ENCODE data around the gene NFU1.

Gene NFU1

DNA sequence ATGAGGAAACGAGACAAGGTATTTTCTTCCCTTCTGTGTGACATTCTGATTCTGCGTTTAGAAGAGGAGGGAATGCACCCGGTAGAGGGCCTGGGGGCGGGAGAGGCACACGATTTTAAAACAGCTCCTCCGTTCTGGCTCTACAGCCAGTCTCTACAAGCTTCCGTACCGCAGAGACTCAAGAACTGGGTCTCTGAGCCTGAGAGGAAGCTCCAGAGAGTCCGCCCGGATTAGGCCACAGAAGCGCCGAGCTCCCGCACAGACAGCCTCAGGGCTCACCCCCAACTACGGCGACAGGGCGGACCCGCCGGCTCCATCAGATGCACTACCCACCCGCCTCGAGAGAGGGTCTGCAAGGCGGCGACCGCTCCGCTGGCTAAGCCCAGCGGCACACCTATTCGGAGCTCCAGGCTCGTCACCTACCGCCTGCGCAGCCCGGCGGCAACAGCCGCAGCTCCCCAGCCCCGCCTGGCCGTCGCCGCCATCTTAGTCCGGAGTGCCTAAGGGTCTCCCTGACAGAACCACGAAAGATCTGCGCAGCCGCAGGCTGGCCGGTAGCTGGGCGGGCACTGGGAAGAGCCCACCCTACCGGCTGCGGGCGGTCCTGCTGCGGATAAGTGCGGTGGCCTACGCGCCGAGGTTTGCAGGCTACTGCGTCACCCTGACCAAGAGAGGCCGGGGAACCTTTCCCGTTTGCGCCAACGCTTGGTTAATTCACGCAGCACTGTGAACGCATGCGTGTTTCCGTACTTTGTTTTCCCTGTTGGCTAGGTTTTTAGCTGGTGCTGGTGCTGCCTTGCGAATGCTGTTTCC is at the start of gene NFU1:
NFU1 (minus strand) TSS at position 498 of the 813 bp plus-strand sequence; CDS start at position 485, 13 bp downstream.
- DNase-seq (ENCODE audit: low read depth in 2 of 2), result peak; percentile 92

DNA sequence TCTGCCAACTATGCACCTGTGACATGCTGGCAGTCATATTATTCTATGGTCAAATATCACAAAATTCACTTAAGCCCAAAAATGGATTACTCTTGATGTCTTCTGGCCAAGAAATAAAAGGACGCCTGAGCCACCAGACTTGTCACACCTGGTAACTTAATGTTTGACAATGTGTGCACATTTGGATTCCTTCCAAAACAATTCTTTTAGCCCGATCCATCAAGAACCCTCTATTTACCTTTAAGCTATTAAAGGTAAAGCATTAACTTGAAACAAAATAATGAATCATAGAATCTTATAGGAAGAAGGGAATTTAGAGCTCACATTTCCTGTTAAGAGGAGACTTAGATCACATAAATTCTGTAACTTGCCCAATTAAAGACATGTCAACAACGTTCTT is 46.5 kb upstream of the NFU1 start:
- no peak for DNase-seq (ENCODE audit: low read depth in 2 of 2)

DNA sequence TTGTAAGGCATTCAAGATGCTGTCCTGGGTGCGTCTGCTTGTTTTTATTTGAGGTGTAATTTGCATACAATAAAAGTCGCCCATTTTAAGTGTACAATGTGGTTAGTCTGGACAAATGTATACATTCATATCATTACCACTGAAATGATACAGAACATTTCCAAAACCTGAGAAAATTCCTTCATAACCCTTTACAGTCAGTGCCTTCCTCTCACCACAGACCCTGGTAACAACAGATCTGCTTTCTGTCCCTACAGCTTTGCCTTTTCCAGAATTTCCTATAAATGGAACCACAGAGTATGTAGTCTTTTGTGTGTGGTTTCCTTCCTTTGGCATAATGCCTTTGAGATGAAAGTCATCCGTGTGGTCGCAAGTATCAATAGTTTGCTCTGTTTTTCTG is 45.8 kb upstream of the NFU1 start:
- no peak for DNase-seq (ENCODE audit: low read depth in 2 of 2)

DNA sequence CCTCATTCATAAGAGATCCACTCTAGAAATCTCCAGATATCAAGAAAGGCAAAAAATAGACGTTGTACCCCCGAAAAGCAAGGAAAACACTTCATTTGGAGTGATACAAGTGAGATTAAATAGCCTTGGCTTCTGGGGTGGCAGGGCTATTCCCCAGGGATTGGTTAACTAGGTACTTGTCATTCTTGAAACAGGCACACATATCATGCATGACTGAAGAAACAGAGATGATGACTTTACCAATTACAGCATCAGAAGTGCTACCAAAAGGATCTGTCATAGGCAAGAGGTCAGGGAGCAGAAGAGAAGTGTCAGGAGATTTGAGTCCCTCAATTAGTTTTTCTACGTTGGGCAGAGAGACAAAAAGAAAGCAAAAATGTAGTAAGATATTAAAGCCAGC is 45.2 kb upstream of the NFU1 start:
- no peak for DNase-seq (ENCODE audit: low read depth in 2 of 2)

DNA sequence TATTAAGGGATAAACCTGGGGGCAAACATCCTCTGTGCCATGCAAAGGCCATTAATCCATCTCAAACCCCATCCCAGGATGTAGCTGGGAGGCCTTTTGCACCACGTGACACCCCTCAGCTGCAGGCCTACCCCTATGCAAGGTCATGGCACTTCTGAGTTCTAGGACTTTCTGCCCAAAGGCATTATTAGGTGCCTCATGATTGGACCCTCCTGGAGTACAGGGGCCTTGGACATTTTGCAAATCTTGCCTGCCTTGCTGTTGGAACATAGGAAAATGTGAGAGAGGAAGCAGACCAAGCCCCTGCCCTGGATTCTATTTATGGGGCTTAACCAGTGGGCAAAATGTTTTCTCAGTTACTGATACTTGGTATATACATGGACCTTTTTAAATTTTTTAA is 44.2 kb upstream of the NFU1 start:
- no peak for DNase-seq (ENCODE audit: low read depth in 2 of 2)

DNA sequence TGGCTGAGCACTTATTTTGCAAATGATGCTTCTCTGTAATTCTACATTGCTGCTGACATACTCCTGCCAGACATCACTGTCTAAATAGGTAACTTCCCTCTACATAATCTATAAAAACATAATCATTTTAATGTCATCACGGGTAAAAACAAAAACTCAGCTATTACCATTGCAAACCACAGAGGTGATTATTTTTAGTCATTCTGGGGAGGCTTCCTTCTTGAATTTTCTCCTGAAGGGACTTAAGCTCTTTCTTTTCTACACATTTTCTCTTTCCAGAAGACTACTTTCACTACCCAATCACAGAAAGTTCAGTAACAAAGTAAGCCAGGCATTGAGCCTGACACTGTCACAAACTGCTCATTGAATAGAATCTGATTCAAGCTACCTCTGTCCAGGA is 40.4 kb upstream of the NFU1 start:
- no peak for DNase-seq (ENCODE audit: low read depth in 2 of 2)

DNA sequence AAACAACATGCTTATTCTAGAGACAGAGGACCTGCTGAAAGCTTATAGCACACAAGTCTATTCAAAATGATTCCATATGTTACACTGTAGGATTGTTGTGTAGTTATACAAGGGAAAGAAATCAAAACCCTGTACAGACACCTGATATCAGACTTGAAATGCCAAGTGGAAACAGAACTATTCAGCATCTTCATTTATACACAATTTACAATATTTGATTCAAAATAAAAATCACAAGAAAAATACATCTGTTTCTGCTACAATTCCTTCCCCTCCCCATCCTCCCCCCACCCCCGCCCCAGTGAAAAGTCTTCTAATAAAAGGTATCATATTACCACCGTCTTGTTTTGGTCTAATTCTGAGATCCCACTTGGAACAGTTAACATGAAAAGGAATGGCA is 37.5 kb upstream of the NFU1 start:
- DNase-seq (ENCODE audit: low read depth in 2 of 2), result no peak

DNA sequence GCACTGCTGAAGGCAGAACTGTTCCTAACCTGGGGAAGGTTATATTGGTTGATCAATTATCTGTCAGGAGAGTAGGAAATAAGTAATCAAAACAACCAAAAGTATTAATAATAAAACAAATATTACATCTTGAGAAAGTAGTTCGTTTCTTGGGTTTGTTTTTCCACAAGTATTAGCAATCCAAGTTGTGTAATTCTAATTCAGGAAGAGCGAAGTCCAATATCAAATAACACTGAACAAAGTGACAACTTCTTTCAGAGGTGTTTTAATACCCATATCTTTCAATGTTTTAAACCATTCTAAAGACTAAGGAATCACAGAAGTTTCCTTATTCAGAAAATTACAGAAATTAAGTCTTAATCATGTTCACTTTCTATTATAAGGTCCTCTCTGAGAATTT is 34.6 kb upstream of the NFU1 start:
- DNase-seq (ENCODE audit: low read depth in 2 of 2), result no peak

DNA sequence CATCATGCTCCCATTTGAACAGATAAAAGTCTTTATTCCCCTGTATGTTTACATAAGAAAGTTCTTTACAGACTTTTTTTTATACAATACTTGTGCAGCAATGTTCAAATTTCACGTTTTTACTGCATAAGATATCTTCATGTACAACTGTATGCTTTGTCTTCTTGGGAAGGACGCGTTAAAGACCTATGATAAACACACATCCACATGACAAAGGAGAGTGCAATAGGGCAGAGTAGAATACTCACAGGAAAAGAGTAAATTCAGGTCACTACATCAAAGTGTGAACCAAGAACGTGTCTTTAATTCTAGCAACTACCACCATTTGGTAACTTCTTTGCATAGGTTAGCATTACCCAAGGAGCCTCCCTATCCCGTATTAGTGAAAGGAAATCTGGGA is 33.7 kb upstream of the NFU1 start:
- no peak for DNase-seq (ENCODE audit: low read depth in 2 of 2)

DNA sequence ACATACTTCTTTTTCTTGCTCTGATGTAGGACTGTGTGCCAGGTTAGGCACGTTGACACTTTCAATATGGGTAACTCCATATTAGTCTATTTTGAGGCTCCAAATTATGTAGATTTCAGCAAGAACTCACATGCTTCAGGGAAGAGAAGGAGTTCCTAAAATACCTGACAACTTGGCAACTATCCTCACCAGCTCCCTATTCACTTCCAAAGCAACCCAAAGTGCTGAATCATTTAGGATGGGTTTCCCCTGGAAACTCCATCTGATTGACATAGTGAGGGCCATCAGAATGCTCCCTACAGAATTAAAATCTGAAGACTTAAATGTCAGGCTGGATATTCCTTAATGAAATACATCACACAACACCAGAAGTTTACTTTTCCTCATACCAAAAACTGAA is 32.5 kb upstream of the NFU1 start:
- no peak for DNase-seq (ENCODE audit: low read depth in 2 of 2)

DNA sequence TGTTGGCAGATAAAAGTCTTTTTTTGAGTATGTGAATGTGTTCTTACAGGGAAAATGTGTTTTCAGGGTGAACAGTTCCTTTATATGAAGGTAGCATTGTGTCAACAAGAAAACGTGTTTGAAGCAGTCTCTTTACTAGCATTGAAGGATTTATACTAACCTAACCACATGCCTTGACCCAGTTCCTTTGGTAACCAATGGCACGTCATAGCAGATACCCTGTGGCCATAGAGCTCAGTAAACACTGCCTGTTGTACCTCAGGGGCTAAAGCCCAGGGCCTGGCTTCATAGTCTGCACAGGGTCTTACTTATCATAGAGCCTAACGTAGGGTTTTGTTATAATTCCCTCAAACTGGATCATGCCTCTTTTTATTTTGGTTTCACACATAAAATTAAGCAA is 32.1 kb upstream of the NFU1 start:
- DNase-seq (ENCODE audit: low read depth in 2 of 2), result no peak

DNA sequence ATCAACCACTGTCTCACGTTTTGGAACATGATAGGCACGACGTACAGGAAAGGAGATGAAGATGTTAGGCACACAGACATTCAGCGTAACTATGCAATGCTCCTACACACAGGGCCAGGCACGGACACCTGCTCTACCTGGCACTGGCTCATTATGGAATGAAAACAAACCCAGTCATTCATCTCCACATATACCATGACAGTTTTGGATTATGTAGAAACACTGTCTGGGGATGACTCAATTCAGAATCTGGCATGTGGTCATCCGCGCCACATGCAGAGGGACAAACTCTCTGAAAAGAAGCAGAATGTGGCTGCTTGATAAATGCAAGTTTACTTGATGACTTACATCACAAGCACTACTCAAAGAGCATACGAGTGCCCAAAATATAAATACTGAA is 29.5 kb upstream of the NFU1 start:
- no peak for DNase-seq (ENCODE audit: low read depth in 2 of 2)

DNA sequence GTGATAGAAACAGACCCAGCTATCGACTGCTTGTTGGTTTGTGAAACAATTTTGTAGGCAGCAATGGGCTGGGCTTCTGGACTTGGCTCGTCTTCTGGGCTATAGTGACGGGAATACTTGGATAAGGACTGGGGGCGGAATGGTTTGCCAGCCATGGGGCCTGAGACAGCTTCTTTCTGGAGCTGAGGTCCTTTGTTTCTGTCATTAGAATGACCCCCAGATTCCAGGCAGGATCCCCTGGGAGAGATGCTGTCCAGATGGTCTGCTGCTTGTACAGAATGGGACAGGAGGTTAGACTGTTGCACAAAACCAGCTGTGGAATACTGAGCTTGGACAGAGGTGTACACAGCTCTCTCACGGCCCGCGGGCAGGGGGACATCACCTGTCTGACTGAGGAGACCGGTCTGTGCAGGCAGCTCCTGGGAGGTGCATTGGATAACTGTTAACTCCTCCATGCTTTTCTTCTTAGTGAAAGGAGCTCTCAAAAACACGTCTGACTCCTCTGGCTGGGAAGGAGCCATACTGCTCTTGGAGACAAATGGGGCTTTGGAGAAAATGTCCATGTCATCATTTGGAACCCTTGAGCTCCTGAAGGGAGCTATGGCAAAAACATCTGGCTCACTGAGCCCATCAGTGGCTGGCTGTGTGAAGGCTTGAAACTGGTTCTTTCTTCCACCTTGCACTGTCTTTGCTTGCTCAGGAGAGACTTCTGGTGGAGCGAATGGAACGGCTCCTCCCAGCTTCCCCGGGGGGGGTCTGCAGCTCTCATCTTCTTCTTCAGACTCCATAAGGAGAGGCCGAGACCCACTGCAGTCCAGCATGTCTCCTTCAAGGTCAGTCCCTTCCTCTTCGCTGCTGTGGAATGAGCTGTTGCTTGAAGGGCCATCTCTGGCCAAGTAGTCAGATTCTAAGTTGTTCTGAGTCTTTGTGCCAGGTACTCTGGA is 28.6 kb upstream of the NFU1 start:
- no peak for DNase-seq (ENCODE audit: low read depth in 2 of 2)

DNA sequence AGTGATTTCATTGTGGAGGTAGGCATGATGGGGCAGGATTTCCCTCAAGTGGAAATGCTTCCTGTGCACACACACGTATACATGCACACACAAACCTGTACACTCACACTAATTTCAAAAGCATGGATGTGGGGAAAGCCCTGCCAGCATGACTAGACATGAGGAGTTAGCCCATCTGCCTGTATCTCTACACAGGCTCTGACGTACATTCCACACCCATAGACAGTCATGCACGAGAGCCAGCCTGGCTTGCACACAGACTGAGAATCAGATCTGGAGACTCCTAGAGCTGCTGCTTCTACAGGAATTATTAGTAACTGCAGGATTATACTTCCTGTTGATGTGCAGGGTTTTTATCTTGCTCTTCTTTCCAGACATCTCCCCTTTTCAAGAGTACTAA is 27.3 kb upstream of the NFU1 start:
- no peak for DNase-seq (ENCODE audit: low read depth in 2 of 2)

DNA sequence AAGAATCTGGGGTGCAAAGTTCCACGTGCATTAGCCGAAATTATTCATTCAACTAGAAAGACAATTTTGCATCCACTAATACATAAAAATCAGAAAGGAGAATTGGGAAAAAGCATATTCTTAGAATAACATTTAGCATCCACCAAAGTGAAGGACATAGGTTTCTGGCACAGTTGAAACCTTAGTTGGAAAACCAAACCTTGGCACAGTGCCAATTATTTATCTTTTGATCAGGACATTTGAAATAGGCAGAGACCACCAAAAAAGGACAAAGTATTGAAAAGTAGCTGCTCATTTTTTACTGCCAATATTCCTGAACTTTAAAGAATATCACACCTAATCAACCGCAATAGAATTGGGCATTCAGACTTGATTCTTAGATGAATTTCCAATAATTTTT is 25.5 kb upstream of the NFU1 start:
- DNase-seq (ENCODE audit: low read depth in 2 of 2), result no peak

DNA sequence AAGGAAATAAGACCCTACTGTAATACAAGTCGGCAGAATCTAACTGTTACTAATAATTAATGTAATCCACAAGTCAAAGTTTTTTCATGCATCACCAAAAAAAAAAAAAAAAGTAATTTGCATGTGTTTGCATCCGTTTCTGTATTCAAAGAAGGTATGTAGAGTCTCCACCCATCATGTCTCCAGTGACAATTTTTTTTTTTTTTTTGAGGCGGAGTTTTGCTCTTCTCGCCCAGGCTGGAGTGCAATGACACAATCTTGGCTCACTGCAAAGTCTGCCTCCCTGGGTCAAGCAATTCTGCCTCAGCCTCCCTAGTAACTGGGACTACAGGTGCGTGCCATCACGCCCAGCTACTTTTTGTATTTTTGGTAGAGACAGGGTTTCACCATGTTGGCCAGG is 24.2 kb upstream of the NFU1 start:
- no peak for DNase-seq (ENCODE audit: low read depth in 2 of 2)

DNA sequence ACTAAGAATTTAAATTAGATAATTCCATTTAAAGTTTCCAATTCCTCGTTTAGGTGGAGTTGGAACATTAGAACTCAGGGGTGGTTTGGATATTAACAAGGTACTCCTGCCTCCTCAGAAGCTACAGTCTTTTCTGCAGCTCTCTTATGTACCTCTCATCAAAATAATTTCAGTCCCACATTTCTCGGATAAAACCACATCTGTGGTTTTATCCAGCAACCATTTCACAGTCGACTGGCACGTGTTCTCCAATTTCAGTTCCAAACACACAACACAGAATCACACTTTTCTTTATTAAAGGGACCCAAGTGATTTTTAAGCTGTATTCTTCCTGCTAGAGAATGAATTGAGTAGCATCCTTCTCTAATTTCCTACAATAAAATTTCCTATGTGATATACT is 22.7 kb upstream of the NFU1 start:
- DNase-seq (ENCODE audit: low read depth in 2 of 2), result no peak

DNA sequence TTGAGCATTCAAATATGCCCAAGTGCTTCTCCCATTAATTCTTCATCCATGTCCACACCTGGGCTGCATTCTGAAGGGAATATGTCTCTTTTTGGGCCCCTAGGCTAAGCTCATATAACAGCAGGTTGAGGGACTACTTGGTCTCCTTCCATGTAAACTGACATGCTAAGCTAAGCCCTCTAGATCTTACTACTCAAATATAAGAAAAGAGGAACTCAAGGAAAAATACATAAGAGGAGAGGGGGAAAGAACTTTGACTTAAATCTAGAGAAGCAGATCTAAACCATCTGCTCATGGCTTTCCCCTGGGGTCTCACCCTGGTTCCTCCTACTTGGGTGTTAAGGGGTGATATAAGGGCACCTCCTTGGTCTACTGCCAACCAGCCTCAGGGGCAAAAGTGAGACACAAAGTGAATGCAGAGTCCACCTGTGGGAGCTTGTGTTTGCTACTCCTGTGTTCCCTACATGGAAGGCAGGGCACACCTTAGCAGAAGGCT is 19.8 kb upstream of the NFU1 start:
- DNase-seq (ENCODE audit: low read depth in 2 of 2), result no peak

DNA sequence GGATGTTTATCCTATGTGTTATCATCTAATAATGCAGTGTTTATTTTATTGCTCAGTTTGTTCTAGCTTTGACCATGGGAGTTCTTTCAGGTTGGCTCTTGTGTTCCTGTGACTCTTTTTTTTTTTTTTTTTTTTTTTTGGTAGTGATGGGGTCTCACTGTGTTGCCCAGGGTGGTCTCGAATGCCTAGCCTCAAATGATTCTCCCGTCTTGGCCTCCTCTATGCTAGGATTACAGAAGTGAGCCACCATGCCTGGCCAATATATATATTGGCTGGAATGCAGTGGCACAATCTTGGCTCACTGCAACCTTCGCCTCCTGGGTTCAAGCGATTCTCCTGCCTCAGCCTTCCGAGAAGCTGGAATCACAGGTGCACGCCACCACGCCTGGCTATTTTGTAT is 18.9 kb upstream of the NFU1 start:
- no peak for DNase-seq (ENCODE audit: low read depth in 2 of 2)

DNA sequence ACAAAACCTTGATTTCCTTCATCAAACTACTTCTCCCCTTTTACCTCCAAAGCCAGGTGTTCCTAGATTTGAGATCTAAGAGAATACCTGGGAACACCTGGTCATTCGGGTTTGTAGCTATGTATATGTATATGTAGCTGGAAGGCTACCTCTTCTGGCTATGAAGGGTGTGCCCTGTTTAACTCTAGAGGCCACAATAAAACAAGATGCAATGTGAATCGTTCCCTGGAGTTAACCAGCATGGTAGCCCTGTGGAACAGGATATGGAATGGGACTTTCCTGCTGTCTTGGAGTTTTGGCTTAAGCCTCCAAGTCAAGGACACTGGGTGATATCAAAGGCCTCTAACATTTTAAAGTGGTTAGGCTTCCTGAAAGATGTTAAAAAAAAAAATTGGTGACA is 17.7 kb upstream of the NFU1 start:
- no peak for DNase-seq (ENCODE audit: low read depth in 2 of 2)

DNA sequence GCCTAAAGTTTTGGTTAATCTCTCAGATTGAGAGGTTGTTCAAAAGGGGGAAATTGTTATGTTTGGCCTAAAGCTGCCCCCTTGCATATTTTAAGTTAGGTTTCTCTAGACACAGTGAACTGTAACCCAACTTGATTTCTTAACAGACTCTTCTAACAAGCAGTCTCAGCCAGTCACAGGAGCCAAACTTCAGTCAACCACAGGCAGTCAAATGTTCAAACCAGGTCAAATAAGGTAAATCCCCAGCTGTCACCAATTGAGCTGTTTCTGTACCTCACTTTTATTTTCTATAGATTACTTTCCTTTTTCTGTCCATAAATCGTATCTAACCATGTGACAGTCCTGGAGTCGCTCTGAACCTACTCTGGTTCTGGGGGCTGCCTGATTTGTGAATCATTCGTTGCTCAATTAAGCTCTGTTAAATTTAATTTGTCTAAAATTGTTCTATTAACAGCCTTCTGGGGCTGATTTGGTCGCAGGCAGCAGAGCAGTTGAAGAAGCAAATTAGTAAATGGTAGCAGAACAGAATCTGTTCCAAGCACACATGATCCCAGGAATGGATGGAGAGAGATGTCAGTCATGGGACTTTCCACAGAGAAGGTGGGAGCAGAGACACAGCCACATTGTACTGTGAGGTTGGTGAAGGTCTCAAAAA is 16.4 kb upstream of the NFU1 start:
- DNase-seq (ENCODE audit: low read depth in 2 of 2), result peak in 1 of 2 donors; percentile 10

DNA sequence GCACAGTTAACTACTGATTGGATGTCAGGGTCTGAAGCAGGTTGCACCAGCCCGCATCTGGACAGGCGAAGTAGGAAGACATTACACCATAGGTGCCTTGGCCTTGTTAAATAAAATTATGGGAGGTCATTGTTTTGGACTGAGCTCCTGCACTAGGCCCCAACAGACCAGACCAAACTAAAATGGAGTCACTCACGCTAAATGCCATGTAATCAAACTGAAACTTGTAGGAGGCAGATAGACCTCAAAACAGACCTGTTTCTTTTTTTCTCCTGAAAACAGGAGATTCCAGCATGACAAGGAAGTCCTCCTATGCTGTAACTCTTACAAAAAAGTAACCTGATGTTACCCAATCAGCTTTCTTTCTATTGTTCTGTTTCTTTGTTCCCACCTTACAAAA is 15.5 kb upstream of the NFU1 start:
- DNase-seq (ENCODE audit: low read depth in 2 of 2), result no peak

Data from stimulated activated CD8-positive, alpha-beta memory T cell treated with anti-CD3 and anti-CD28 coated beads, Interleukin-15, amount 100 ng/mL, for 48 hours (primary cell).